Nephron progenitor cell (in vitro differentiated cells): Measurements from ENCODE around the gene UQCC2.

Experiments
- DNase-seq: peaks from one replicate; pipeline ENCODE4 v3.0.0; 2021
- H3K27ac Mint-ChIP-seq: 2 replicates; pipeline ENCODE4 v1.8.0; 2021; ENCODE audit warnings: mild to moderate bottlenecking, moderate library complexity, mixed read lengths
- H3K27me3 Mint-ChIP-seq: 2 replicates; pipeline ENCODE4 v1.8.0; 2021; ENCODE audit warnings: mild to moderate bottlenecking, low read depth, mixed read lengths; ENCODE audit not compliant: poor library complexity
- H3K36me3 Mint-ChIP-seq: 2 replicates; pipeline ENCODE4 v1.8.0; 2021; ENCODE audit warnings: low read depth, mixed read lengths
- H3K4me1 Mint-ChIP-seq: 2 replicates; pipeline ENCODE4 v1.8.0; 2021; ENCODE audit warnings: mixed read lengths
- H3K4me3 Mint-ChIP-seq: 2 replicates; pipeline ENCODE4 v1.8.0; 2021; ENCODE audit warnings: mild to moderate bottlenecking, moderate library complexity, mixed read lengths
- H3K9me3 Mint-ChIP-seq: 2 replicates; pipeline ENCODE4 v1.8.0; 2021; ENCODE audit warnings: mild to moderate bottlenecking, moderate library complexity, mixed read lengths
- CTCF ChIP-seq: fragments of 200-600 bp; sonication (generic); IDR thresholded peaks from 2 replicates; pipeline ENCODE4 v1.5.0; 2021; ENCODE audit warnings: antibody characterized with exemption

UQCC2 gene

GRCh38 chr6:33723371-33724085, 12.0 kb upstream of the UQCC2 start:
- Mint-ChIP-seq H3K9me3 (no peaks in the 10 kb centered on the region), H3K4me3 (no peak overlapping the region), H3K27me3 (peaks cover 67% of the 10 kb centered on the region), H3K4me1 (peaks cover 13% of the 10 kb centered on the region), H3K27ac (no peak overlapping the region), H3K36me3 (peaks cover 32% of the 10 kb centered on the region)
- DNase-seq, result no peak
- TF ChIP-seq CTCF, result no peak

DNA sequence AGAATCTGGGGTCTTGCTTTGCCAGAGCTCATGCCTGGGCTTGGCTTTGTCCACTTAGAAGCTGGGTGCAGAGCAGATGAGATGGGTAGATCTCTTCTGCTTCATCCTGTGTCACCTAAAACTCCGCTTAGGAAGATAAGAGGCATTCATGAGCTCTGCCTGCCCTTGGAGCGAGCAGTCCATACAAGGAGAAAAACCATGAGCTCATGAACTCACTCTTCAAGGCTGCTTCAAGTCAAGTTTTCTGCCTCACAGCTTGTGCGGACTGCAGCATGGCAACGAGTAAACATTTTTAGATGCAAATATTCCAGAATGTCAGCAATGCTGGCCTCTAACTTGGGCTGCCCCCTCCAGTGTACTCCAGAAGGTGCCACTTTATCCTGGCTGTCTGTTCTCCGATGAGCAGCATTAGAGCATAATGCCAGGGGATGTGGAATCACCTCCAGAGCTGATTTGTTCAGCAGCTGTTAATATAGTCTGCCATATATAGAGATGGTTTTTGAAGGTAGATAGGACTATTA, 10.7 kb upstream of the UQCC2 start:
- no peak for TF ChIP-seq CTCF

GRCh38 chr6:33721508-33721907, 10.0 kb upstream of the UQCC2 start:
- Mint-ChIP-seq H3K36me3 (peaks cover 30% of the 10 kb centered on the region), H3K27me3 (peaks cover 73% of the 10 kb centered on the region), H3K9me3 (no peaks in the 10 kb centered on the region), H3K27ac (no peak overlapping the region), H3K4me1 (peaks cover 30% of the 10 kb centered on the region), H3K4me3 (no peak overlapping the region)
- DNase-seq, result no peak
- TF ChIP-seq CTCF, result no peak

More for the DNA sequence above, 10.7 kb upstream of the UQCC2 start:
- no peak for DNase-seq
- no peaks in the 10 kb centered on the region for H3K9me3 Mint-ChIP-seq
- peaks cover 23% of the 10 kb centered on the region for H3K4me1 Mint-ChIP-seq
- no peak overlapping the region for H3K27ac Mint-ChIP-seq
- H3K4me3 Mint-ChIP-seq, result no peak overlapping the region
- H3K36me3 Mint-ChIP-seq, result peaks cover 30% of the 10 kb centered on the region
- H3K27me3 Mint-ChIP-seq, result peaks cover 73% of the 10 kb centered on the region

DNA sequence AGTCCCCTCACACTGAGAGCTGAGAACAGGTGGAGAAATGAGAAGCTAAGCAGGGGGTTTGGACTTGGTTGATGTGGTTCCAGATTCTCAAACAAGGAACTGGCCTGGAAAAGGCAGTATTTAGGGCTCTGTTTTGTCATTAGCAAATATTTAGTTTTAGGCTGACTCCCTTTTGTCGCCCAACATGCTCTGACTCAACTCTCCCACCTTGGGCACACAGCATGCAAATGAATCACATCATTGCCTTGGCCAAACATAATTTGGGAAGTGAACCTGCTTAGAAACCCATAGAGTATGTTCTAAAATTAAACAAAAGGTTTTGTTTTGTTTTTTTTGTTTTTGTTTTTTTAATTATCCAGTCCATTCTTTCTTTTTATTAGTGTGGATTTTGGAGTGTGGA, 9.5 kb upstream of the UQCC2 start:
- TF ChIP-seq CTCF, result no peak
- Mint-ChIP-seq H3K4me3 (no peak overlapping the region), H3K9me3 (no peaks in the 10 kb centered on the region), H3K4me1 (peaks cover 33% of the 10 kb centered on the region), H3K36me3 (peaks cover 30% of the 10 kb centered on the region), H3K27ac (no peak overlapping the region), H3K27me3 (peaks cover 72% of the 10 kb centered on the region)
- DNase-seq, result no peak

- DNase-seq, result no peak
- peaks cover 34% of the 10 kb centered on the region for H3K4me1 Mint-ChIP-seq
- H3K36me3 Mint-ChIP-seq, result peaks cover 26% of the 10 kb centered on the region
- H3K27ac Mint-ChIP-seq, result no peak overlapping the region
- H3K9me3 Mint-ChIP-seq, result no peaks in the 10 kb centered on the region
- peaks cover 66% of the 10 kb centered on the region for H3K27me3 Mint-ChIP-seq
- no peak for TF ChIP-seq CTCF
- no peak overlapping the region for H3K4me3 Mint-ChIP-seq
Measured at GRCh38 chr6:33719326-33719987, 8.0 kb upstream of the UQCC2 start.
